ENCODE results near the gene BCKDHA. TPM values are rescaled to one million over a fixed set of nuclear protein-coding genes. Genes with fewer than 3 reads are reported as not detected.

The BCKDHA gene
- total RNA-seq, 1 donor from 2014 or later: 13.4 TPM

GRCh38 chr19:41421314-41421713, 23.7 kb downstream of the BCKDHA start:
- TF ChIP-seq CTCF (IDR thresholded peaks at IDR 0.05): no peak
- DNase-seq: no peak
- peak overlapping the region; percentile 69 for H3K27ac ChIP-seq
- intact Hi-C loops (cut with DNase I): no loop called here
- no peaks in the 10 kb centered on the region for H3K9me3 ChIP-seq
- H3K4me3 ChIP-seq: no peak overlapping the region
- peaks cover 60% of the 10 kb centered on the region for H3K4me1 ChIP-seq
- no peaks in the 10 kb centered on the region for H3K27me3 ChIP-seq (ENCODE audit: low read depth)
- H3K36me3 ChIP-seq: peaks cover 90% of the 10 kb centered on the region
- ATAC-seq: no peak

DNA sequence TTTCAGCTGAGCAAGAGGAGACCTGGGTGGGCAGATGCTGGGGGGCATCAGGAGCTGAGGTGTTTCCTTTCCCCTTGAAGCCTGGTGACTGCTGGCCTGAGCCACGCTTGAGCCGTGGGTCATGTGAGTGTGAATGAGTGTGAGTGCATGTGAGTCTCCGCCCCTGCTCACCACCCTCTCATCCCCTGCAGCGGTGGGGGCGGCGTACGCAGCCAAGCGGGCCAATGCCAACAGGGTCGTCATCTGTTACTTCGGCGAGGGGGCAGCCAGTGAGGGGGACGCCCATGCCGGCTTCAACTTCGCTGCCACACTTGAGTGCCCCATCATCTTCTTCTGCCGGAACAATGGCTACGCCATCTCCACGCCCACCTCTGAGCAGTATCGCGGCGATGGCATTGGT, 24.4 kb downstream of the BCKDHA start:
- Histone ChIP-seq H3K4me1 (peaks cover 66% of the 10 kb centered on the region), H3K4me3 (no peak overlapping the region), H3K27me3 (ENCODE audit: low read depth) (no peaks in the 10 kb centered on the region), H3K9me3 (no peaks in the 10 kb centered on the region), H3K27ac (no peak overlapping the region), H3K36me3 (peaks cover 85% of the 10 kb centered on the region)
- DNase-seq (no peak), ATAC-seq (no peak)
- intact Hi-C loops (cut with DNase I): no loop called here
- no peak for TF ChIP-seq CTCF (IDR thresholded peaks at IDR 0.05)

DNA sequence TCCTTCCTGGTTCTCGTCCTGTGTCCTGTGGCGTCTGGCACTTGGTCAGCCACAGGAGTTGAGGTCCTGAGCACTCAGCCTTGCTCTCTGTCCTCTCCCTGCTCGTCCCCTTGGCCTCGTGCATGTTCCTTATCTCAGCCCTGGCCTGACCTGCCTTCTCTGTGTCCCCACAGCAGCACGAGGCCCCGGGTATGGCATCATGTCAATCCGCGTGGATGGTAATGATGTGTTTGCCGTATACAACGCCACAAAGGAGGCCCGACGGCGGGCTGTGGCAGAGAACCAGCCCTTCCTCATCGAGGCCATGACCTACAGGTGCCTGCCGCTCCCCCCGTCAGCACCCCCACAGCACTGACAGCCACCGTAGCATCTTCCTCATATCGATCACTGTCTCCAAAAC, 24.8 kb downstream of the BCKDHA start:
- ATAC-seq (no peak), DNase-seq (no peak)
- peaks cover 69% of the 10 kb centered on the region for H3K4me1 ChIP-seq
- intact Hi-C loops (cut with DNase I): no loop called here
- H3K27ac ChIP-seq: no peak overlapping the region
- peaks cover 81% of the 10 kb centered on the region for H3K36me3 ChIP-seq
- no peak for TF ChIP-seq CTCF (IDR thresholded peaks at IDR 0.05)
- H3K4me3 ChIP-seq: no peak overlapping the region
- no peaks in the 10 kb centered on the region for H3K27me3 ChIP-seq (ENCODE audit: low read depth)
- no peaks in the 10 kb centered on the region for H3K9me3 ChIP-seq

DNA sequence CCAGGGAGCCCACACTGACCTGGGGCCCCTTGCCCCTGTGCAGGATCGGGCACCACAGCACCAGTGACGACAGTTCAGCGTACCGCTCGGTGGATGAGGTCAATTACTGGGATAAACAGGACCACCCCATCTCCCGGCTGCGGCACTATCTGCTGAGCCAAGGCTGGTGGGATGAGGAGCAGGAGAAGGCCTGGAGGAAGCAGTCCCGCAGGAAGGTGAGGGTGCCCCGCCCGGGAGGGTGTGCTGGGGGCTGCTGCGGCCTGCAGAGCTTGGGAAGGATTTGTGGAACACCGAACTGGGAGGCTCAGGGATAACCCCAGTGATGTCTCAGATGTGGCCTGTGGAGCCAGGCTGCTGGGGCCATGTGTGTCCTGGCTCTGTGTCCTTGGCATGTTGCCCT, 25.3 kb downstream of the BCKDHA start:
- no peak for TF ChIP-seq CTCF (IDR thresholded peaks at IDR 0.05)
- ATAC-seq: no peak
- Histone ChIP-seq H3K27me3 (ENCODE audit: low read depth) (no peaks in the 10 kb centered on the region), H3K4me1 (peaks cover 71% of the 10 kb centered on the region), H3K9me3 (no peaks in the 10 kb centered on the region), H3K27ac (no peak overlapping the region), H3K4me3 (no peak overlapping the region), H3K36me3 (peaks cover 80% of the 10 kb centered on the region)
- intact Hi-C loops (cut with DNase I): no loop called here
- DNase-seq: no peak

DNA sequence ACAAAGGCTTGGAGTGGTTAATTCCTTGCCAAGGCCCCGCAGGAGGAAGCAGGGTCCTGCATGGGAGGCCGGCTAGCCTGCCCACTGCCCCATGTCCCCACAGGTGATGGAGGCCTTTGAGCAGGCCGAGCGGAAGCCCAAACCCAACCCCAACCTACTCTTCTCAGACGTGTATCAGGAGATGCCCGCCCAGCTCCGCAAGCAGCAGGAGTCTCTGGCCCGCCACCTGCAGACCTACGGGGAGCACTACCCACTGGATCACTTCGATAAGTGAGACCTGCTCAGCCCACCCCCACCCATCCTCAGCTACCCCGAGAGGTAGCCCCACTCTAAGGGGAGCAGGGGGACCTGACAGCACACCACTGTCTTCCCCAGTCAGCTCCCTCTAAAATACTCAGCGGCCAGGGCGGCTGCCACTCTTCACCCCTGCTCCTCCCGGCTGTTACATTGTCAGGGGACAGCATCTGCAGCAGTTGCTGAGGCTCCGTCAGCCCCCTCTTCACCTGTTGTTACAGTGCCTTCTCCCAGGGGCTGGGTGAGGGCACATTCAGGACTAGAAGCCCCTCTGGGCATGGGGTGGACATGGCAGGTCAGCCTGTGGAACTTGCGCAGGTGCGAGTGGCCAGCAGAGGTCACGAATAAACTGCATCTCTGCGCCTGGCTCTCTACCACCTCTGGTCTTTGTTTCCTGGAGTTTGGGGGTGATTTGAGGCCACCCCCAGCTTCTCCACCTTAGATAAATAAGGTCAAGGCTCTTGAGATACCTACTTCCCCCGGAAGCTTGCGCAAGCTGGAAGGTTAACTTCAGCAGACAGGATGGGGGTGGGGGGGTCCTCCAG, 26.9 kb downstream of the BCKDHA start:
- peak; percentile 2 to 15 for ATAC-seq
- no peak for TF ChIP-seq CTCF (IDR thresholded peaks at IDR 0.05)
- peaks cover 77% of the 10 kb centered on the region for H3K4me1 ChIP-seq
- no peaks in the 10 kb centered on the region for H3K27me3 ChIP-seq (ENCODE audit: low read depth)
- intact Hi-C loops (cut with DNase I): no loop called here
- H3K27ac ChIP-seq: peak overlapping the region; percentile 88
- H3K4me3 ChIP-seq: peak overlapping the region; percentile 70
- no peaks in the 10 kb centered on the region for H3K9me3 ChIP-seq
- peaks cover 64% of the 10 kb centered on the region for H3K36me3 ChIP-seq
- peak; percentile 74 for DNase-seq

All from lower lobe of right lung (tissue), 2 donors.